CD4-positive, alpha-beta T cell treated with Interleukin-21 for 1 hour (primary cell): ENCODE results near the gene EDEM2.
"Not testable (repeated sequence)": the region's sequence is repeated elsewhere in the genome, so short reads cannot be mapped to it uniquely, and the experiment has no call there.

Source experiments
- DNase-seq: peaks from one replicate; pipeline ENCODE4 v3.0.0-alpha.2; 2020

EDEM2 gene

DNA sequence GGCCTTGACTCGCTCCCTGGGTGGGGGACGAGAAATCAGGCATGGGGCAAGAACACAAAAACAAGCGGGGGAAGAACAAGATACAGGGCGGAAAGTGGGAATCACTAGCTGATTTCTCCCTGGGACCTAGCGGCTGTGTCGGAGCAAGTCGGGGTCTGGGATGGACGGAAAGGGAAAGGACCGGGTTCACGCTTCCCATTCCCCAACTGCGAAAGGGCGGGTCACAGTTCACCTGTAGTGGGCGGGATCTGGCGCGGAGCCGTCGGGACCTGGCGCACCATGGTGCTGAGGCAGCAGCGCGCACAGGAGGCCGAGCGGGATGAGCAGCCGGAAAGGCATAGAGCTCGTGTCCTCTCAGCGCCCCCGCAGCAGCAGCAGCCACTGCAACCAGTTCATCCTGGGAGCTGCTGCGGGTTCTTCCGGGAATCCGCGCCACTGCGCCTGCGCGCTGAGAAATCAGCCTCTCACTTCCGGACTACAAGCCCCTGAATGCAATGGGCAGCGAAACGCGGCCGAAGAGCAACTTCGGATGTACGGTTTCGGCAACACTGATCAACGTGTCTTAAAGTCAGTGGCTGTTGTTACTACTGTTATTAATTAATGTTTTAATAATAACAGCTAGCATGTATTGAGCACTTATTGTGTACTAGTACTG lies at the start of gene EDEM2:
Gene EDEM2 (minus strand): TSS at position 417 of the 655 bp plus-strand sequence. CDS start 78 bp downstream, at position 339.
- peak; percentile 95 for DNase-seq

DNA sequence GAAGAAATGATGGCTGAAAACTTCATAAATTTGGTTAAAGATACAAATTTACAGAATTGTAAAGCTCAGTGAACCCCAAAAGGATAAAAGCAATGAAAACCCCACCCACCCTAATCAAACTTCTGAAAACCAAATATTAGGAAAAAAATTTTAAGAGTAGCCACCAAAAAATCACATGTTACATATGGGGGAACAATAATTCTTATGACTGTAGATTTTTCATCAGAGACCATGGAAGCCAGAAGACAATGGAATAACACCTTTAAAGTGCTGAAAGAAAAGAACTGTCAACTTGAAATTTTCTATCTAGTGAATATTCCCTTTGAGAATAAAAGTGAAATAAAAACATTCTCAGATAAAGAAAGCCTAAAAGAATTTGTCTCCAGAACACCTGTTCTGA lies 49.2 kb upstream of the EDEM2 start:
- DNase-seq = no peak

DNA sequence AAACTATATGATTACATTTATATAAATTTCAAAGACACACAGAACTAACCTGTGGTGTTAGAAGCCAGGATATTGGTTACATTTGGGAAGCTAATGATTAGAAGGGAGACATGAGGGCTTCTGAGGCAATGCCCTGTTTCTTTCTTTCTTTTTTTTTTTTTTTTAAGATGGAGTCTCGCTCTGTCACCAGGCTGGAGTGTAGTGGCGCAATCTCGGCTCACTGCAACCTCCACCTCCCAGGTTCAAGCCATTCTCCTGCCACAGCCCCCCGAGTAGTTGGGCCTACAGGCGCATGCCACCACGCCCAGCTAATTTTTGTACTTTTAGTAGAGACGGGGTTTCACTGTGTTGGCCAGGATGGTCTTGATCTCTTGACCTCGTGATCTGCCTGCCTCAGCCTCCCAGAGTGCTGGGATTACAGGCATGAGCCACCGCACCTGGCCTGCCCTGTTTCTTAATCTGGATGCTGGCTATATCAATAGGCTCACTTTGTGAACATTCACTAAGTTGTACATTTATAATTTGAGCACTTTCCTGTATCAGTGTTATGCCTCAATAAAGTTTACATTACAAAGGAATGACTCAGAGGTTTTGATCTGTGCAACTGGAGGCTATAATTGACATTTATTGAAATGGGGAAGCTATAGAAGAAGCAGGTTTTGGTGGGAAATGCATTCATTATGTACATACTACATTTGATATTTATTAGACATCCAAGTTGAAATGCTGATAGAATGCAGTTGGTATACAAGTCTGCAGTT lies 46.1 kb upstream of the EDEM2 start:
- DNase-seq = not testable (repeated sequence)

DNA sequence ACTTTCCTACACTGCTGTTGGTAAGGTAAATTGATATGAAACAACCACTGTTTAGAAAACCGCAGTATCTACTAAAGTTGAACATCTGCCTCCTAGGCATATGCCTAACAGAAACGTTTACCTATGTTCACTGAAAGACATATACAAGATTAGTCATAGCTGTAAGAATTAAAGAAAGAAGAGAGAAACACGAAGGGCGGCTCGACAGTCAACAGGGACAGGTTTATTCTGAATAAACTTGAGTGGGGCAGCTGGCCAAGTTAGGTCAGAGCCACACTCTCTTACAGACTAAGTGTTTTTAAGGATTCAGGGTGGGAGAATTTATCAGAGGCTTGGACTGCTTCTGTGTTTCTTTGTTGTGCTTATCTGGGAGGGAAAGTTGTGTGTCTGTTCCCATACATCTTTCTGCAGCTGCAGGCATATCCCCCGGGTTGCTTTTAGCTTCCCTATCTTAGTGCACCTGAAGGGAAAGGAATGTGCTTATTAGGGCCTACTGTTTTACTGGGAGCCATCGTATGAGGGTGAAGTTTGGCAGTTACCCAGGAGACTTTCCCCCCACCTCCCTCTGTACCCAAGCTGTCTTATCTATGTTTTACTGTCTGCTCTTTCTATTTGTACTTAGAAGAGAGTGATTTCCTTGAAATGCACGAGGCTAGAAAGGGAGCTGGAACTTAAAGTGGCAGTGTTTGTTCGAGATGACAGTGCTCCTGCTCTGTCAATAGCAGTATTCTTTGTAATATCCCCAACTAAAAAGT lies 45.2 kb upstream of the EDEM2 start:
- no peak for DNase-seq

GRCh38 chr20:35191419-35192117 lies 44.4 kb upstream of the EDEM2 start:
- no peak for DNase-seq

DNA sequence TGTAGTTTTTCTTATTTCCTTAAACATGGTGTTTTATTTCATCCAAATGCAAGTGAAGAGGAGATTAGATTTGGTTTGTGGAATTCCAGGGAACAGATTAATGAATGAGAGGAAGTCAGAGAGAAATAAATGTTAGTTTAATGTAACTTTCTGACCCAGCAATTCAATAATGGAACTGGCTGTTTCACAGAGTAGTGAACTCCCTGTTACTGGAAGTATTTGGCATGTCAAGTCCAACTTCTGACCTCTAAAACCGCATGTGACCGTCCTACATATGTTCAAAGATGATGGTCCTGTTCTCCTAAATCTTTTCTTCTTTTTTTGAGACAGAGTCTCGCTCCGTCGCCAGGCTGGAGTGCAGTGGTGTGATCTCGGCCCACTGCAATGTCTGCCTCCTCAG lies 43.4 kb upstream of the EDEM2 start:
- DNase-seq = no peak

GRCh38 chr20:35189223-35189622 lies 42.1 kb upstream of the EDEM2 start:
- DNase-seq = not testable (repeated sequence)

DNA sequence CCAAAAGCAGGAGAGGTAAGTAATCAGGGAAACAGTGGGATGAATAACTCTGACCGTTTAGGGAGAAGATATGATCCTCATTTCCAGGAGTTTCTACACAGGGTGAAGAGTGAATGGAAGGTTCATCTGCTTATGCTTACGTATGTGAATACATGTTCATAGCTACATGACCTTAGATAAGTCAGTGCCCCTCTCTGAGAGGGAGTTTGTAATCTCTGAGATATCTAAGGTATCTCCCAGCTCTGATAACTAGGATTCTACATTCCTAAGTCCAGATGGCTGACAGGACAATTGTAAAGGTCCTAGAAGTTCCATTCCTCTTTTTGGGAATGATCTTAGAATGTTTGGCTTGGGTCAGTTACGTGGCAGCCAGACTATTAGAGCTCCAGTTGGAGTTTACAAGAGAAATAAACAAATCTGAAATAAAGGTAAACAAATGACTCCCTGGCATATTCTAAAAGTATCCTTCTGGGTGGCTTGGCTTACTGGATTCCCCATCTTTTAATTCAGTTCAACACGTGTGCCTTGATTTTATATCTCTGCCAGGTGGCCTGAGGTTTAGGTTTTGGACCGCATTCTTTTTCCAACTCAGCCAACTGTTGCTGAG lies 40.6 kb upstream of the EDEM2 start:
- DNase-seq = no peak

GRCh38 chr20:35186691-35187289 lies 39.7 kb upstream of the EDEM2 start:
- not testable (repeated sequence) for DNase-seq

- DNase-seq = no peak
Observed at GRCh38 chr20:35181731-35182130, 34.6 kb upstream of the EDEM2 start.

GRCh38 chr20:35180266-35180665 lies 33.1 kb upstream of the EDEM2 start:
- DNase-seq = no peak

GRCh38 chr20:35179292-35180212 lies 32.4 kb upstream of the EDEM2 start:
- DNase-seq = no peak

GRCh38 chr20:35176132-35176531 lies 29.0 kb upstream of the EDEM2 start:
- no peak for DNase-seq

DNA sequence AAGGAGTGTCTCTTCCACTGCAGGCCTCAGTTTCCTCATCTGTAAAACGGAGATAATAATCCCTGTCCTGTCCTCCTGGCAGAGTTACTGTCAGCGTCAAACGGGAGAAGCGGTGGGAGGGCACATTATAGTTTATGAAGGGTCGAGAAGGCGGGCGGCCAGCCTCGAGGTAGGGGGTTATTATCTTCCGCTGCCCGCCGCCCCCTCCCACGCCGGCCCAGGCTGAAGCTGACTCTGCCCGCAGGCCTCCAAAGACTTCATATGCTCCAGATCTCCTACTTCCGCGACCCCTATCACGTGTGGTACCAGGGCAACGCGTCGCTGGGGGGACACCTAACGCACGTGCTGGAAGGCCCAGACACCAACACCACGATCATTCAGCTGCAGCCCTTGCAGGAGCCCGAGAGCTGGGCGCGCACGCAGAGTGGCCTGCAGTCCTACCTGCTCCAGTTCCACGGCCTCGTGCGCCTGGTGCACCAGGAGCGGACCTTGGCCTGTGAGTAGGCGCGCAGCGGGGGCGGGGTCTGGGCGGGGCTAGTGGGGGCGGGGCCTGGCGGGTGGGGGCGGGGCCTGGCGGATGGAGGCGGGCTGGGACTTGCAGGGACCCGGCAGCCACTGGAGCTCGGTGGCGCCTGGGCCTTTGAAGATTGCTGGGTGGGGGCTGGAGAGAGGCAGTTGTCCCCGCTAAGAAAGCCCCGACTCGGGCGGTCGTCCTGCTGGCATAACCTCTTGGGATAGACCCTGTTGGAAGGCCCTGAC lies 27.5 kb upstream of the EDEM2 start:
- no peak for DNase-seq

- DNase-seq = no peak
Observed at GRCh38 chr20:35173576-35174192, 26.5 kb upstream of the EDEM2 start.

DNA sequence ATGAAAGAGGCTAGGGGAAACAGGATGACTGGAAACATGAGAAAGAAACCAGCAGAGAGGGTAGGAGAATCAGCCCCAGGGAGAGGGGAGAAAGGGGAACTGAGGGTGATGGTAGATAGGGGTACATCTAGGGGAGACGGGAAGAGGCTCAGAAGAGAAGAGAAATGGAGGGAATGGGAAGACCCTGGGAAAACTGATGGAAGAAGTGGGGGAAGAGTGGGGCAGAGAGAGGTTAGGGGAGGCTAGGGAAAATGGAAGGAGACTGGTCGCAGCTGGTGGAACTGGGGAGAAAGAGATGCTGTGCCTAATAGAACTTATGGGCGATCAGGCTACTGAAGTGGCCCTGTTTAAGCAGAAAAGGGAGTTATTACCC lies 25.3 kb upstream of the EDEM2 start:
- no peak for DNase-seq

DNA sequence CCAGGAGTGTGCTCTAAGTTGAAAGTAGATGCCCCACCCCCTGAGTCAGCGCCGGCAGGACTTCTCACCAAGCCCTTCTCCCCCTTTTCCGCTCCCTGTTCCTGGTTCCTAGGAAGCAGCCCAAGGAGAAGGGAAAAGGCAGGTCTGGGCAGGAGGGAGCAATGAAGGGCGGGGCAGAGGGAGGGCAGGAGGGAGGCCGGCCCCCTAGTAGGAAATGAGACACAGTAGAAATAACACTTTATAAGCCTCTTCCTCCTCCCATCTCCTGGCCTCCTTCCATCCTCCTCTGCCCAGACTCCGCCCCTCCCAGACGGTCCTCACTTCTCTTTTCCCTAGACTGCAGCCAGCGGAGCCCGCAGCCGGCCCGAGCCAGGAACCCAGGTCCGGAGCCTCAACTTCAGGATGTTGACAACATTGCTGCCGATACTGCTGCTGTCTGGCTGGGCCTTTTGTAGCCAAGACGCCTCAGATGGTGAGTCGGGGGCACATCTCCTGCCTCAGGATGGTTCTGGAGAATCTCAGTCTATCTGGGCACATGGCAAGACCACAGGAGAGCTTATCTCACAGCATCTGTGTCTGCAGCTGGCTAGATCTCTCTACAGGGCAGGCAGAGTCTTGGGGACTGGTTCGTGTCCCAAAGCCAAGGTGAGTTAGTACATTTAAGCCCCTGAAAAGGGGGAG lies 24.8 kb upstream of the EDEM2 start, which contains the start of gene PROCR:
Gene PROCR (plus strand): TSS at position 320 of the 681 bp plus-strand sequence. CDS start 83 bp downstream, at position 403.
- DNase-seq = peak; percentile 8

GRCh38 chr20:35171438-35171752 lies 24.3 kb upstream of the EDEM2 start:
- no peak for DNase-seq

GRCh38 chr20:35168701-35169409 lies 21.7 kb upstream of the EDEM2 start:
- DNase-seq = not testable (repeated sequence)
